ENCODE results near the gene NODAL. TPM values are rescaled to one million over a fixed set of nuclear protein-coding genes. Genes with fewer than 3 reads are reported as not detected.

NODAL gene
- total RNA-seq, 4 donors from 2014 or later: not detected

DNA sequence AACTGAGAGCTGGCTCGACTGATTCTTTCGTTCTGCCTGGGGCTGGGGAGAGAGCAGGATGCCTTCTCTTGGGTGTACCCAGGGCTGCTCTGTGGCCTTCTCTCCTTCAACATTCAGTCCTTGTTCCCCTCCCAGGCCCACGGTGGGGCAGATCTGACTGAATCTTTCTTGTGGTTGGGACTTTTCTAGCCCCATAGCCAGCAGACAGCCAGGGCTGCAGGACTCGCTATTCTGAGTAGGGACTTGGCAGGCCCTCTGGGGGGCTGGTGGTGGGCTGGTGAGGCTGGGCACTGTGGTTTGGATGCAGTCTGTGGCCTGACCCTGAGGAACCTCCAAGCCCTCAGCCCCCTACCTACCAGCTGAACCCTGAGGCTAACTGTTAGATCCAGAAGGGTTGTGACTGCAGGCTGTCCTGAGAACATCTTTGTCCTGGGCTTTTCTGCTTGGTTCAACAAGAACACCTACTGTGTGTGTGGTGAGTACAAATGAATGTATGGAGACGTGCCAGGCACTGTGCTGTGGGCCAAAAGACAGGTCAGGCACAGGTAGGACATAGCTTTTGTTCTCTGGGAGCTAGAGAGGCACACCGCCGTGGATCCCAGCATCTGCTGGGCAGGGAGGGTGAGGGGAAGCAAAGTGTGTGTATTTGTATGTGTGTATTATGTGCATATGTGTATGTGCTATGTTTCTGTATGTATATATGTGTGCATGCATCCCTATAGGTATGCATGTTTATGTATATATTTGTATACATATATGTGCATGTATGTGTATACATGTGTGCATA is 35.0 kb upstream of the NODAL start:
- no peak for DNase-seq
- TF ChIP-seq POLR2A (IDR thresholded peaks at IDR 0.05): no peak
- TF ChIP-seq, protein P1, sequence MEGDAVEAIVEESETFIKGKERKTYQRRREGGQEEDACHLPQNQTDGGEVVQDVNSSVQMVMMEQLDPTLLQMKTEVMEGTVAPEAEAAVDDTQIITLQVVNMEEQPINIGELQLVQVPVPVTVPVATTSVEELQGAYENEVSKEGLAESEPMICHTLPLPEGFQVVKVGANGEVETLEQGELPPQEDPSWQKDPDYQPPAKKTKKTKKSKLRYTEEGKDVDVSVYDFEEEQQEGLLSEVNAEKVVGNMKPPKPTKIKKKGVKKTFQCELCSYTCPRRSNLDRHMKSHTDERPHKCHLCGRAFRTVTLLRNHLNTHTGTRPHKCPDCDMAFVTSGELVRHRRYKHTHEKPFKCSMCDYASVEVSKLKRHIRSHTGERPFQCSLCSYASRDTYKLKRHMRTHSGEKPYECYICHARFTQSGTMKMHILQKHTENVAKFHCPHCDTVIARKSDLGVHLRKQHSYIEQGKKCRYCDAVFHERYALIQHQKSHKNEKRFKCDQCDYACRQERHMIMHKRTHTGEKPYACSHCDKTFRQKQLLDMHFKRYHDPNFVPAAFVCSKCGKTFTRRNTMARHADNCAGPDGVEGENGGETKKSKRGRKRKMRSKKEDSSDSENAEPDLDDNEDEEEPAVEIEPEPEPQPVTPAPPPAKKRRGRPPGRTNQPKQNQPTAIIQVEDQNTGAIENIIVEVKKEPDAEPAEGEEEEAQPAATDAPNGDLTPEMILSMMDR (IDR thresholded peaks at IDR 0.05): no peak
- TF ChIP-seq EP300 (IDR thresholded peaks at IDR 0.05; ENCODE audit: low read depth): no peak
- TF ChIP-seq POLR2AphosphoS5 (IDR thresholded peaks at IDR 0.05): no peak
- WGBS, 2 donors (ENCODE audit: low coverage in 1 of 2): 57% methylated on average over 7 of the region's 7 CpGs; no CpG with 5 or more reads in 1 of the 2 donors
- Histone ChIP-seq H3K4me3 (no peak overlapping the region), H3K4me1 (peaks cover 12 to 34% (median 26%) of the 10 kb centered on the region in 4 donors), H3K36me3 (no peaks in the 10 kb centered on the region), H3K27ac (no peak overlapping the region), H3K9me3 (no peaks in the 10 kb centered on the region), H3K27me3 (peaks cover 24% of the 10 kb centered on the region)
- intact Hi-C loops (cut with DNase I; ENCODE audit: low total_unique reads) (no loop called here), in situ Hi-C loops (cut with MboI; ENCODE audit: low pct_ligation_motif_present in 1 of 4, low pct_unique_long_range_greater_than_20kb in 1 of 4, low sequenced_read_pairs in 3 of 4) (no loop called here)

DNA sequence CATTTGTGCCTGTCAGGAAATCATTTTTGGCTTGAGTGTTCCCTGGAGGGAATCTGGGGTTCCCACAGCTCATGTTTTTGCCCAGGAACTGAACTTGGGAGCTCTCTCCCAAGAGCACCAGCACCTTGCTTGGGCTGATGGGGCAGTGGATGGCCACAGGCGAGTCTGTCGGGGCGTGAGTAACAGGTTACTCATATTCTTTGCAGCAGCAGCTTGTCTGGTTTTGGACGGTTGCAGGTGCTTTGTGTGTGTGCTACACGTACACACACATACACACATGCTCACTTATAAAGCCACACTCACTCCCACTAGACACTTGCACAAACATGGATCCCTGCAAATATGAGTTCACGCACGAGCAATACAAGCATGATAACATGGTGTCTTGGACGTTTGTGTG is 34.2 kb upstream of the NODAL start:
- no peak for TF ChIP-seq POLR2A (IDR thresholded peaks at IDR 0.05)
- TF ChIP-seq POLR2AphosphoS5 (IDR thresholded peaks at IDR 0.05): no peak
- TF ChIP-seq EP300 (IDR thresholded peaks at IDR 0.05; ENCODE audit: low read depth): no peak
- TF ChIP-seq, protein P1 (IDR thresholded peaks at IDR 0.05): no peak
- H3K9me3 ChIP-seq: no peaks in the 10 kb centered on the region
- no peak for DNase-seq
- peaks cover 24% of the 10 kb centered on the region for H3K27me3 ChIP-seq
- H3K36me3 ChIP-seq: no peaks in the 10 kb centered on the region
- intact Hi-C loops (cut with DNase I; ENCODE audit: low total_unique reads): no loop called here
- H3K27ac ChIP-seq: no peak overlapping the region
- no peak overlapping the region for H3K4me3 ChIP-seq
- WGBS, 2 donors (ENCODE audit: low coverage in 1 of 2): 76 to 78% methylated on average over 4 to 8 of the region's 8 CpGs
- H3K4me1 ChIP-seq: peaks cover 12 to 30% (median 26%) of the 10 kb centered on the region in 4 donors
- in situ Hi-C loops (cut with MboI; ENCODE audit: low pct_ligation_motif_present in 1 of 4, low pct_unique_long_range_greater_than_20kb in 1 of 4, low sequenced_read_pairs in 3 of 4): no loop called here

DNA sequence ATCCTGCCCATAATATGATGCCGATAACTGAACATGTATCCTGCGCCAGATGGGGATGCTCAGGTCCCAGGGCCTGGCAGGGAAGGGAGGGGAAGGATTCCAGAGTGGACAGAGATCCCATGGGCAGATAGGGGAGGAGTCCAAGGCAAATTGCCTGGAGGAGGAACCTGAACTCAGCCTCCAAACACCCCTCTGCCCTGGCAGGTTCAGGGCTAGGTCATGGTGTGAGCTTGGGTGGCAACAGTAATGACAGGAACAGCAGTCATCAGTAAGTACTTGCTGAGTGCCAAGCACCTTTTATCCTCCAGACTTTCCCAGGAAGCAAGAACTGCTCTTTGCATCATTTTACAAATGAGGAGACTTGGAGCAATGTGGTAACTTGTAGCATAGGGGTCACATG is 33.3 kb upstream of the NODAL start:
- in situ Hi-C loops (cut with MboI; ENCODE audit: low pct_ligation_motif_present in 1 of 4, low pct_unique_long_range_greater_than_20kb in 1 of 4, low sequenced_read_pairs in 3 of 4) (loop anchor here in 2 of 4 donors (25.0 kb wide), 1 partner anchor 288 kb away; no protein-coding TSS in a partner anchor), intact Hi-C loops (cut with DNase I; ENCODE audit: low total_unique reads) (no loop called here)
- no peak overlapping the region for H3K4me3 ChIP-seq
- H3K4me1 ChIP-seq: peaks cover 3 to 22% (median 20%) of the 10 kb centered on the region in 4 donors
- TF ChIP-seq EP300 (IDR thresholded peaks at IDR 0.05; ENCODE audit: low read depth) (no peak), POLR2A (IDR thresholded peaks at IDR 0.05) (no peak), POLR2AphosphoS5 (IDR thresholded peaks at IDR 0.05) (no peak)
- TF ChIP-seq, protein P1 (IDR thresholded peaks at IDR 0.05): no peak
- no peak for DNase-seq
- H3K36me3 ChIP-seq: no peaks in the 10 kb centered on the region
- no peaks in the 10 kb centered on the region for H3K9me3 ChIP-seq
- peaks cover 24% of the 10 kb centered on the region for H3K27me3 ChIP-seq
- no peak overlapping the region for H3K27ac ChIP-seq
- 91 to 93% methylated on average over 2 of the region's 2 CpGs for WGBS, 2 donors (ENCODE audit: low coverage in 1 of 2)

DNA sequence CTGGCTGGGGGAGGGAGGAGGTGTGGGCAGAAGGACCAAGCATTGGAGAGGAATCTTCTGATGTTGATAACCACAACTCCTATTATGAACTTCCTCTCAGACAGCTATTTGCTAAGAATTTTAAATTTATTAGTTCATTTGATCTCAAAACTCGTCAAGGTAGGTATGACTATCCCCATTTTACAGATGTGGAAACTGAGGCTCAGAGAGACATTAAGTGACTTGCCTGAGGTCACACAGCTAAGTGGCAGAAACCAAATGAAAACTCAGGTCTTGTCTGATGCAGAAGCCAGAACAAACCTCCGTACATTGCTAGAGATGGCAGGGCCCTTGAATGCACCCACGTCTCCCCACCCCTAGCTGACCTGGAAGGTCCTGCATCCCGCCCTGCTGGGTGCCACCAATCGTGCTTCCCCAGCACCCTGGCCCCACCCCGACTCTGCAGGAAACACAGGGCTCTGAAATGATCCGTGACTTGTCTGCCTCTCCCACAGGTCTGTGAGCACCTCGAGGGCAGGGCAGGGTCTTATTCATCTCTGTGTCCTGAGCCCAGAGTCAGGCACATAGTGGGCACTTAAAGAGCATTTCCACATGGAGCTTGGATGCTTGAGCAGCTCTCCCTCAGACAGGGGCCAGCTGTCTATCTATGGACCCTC is 31.4 kb upstream of the NODAL start:
- H3K36me3 ChIP-seq: no peaks in the 10 kb centered on the region
- H3K27ac ChIP-seq: no peak overlapping the region
- intact Hi-C loops (cut with DNase I; ENCODE audit: low total_unique reads) (no loop called here), in situ Hi-C loops (cut with MboI; ENCODE audit: low pct_ligation_motif_present in 1 of 4, low pct_unique_long_range_greater_than_20kb in 1 of 4, low sequenced_read_pairs in 3 of 4) (loop anchor here in 2 of 4 donors (25.0 kb wide), 1 partner anchor 289 kb away; no protein-coding TSS in a partner anchor)
- 59% methylated on average over 8 of the region's 8 CpGs; no CpG with 5 or more reads in 1 of the 2 donors for WGBS, 2 donors (ENCODE audit: low coverage in 1 of 2)
- DNase-seq: no peak
- no peak overlapping the region for H3K4me3 ChIP-seq
- peaks cover 0 to 8% (median 4%) of the 10 kb centered on the region in 4 donors for H3K4me1 ChIP-seq
- TF ChIP-seq, protein P1 (IDR thresholded peaks at IDR 0.05): no peak
- no peak for TF ChIP-seq POLR2A (IDR thresholded peaks at IDR 0.05)
- no peak for TF ChIP-seq EP300 (IDR thresholded peaks at IDR 0.05; ENCODE audit: low read depth)
- TF ChIP-seq POLR2AphosphoS5 (IDR thresholded peaks at IDR 0.05): no peak
- no peaks in the 10 kb centered on the region for H3K9me3 ChIP-seq
- peaks cover 10% of the 10 kb centered on the region for H3K27me3 ChIP-seq
